GM12878 (cell line): ENCODE measurements around the gene ADAMTSL1. TPM values are rescaled to one million over a fixed set of nuclear protein-coding genes. Genes with fewer than 3 reads are reported as not detected.

Experiments used
- ATAC-seq: fragments of 200-7000 bp; cut with Tn5 transposase; 3 replicates; pipeline ENCODE4 v1.9.1; 2020; ENCODE audit warnings: mild to moderate bottlenecking, moderate library complexity
- BruUV-seq: library from RNA; stranded (reverse); fragments of 400-500 nt; replicated peaks from 2 replicates; lab custom pipeline; 2021; lab: Mats Ljungman, UMichigan
- CTCF ChIA-PET: fragments of 300-600 bp; sonication (Branson Sonifier 250); formaldehyde crosslinking; extraction: SDS; loops from one replicate; lab custom pipeline; 2021; ENCODE audit warnings: inconsistent platforms; lab: Yijun Ruan, JAX
- POLR2A ChIA-PET: fragments of 350-600 bp; formaldehyde crosslinking; extraction: SDS; loops from one replicate; lab custom pipeline; 2021; ENCODE audit warnings: inconsistent platforms; lab: Charles Lee
- RAD21 ChIA-PET: fragments of 300-600 bp; sonication (Branson Sonifier 250); formaldehyde crosslinking; loops from one replicate; lab custom pipeline; 2023; ENCODE audit warnings: antibody characterized with exemption; ENCODE audit not compliant: unreplicated experiment; lab: Charles Lee
- SMC1A ChIA-PET: fragments of 300-600 bp; sonication (Branson Sonifier 250); formaldehyde crosslinking; loops from one replicate; lab custom pipeline; 2023; ENCODE audit not compliant: unreplicated experiment, uncharacterized antibody; lab: Charles Lee
- DNase-seq: peaks from one replicate; pipeline ENCODE4 v3.0.0-alpha.2; 2011; ENCODE audit warnings: low read depth, low spot score
- FAIRE-seq: peaks from 3 replicates; lab custom pipeline; 2011; peaks lifted over from hg19 to GRCh38; lab: Jason Lieb, UNC
- H2AFZ ChIP-seq: 2 replicates; pipeline ENCODE4 v1.6.0; 2011; ENCODE audit warnings: low read depth, low read length, control low read depth; ENCODE audit not compliant: control insufficient read depth
- H3K27ac ChIP-seq: 2 replicates; pipeline ENCODE4 v1.5.1; 2011; ENCODE audit warnings: control low read depth; ENCODE audit not compliant: control insufficient read depth, insufficient read depth
- H3K27me3 ChIP-seq, 2 experiments: replicated peaks in 1 of 2; 2 replicates each; pipeline versions ENCODE4 v1.6.0 to v1.6.1; 2011; ENCODE audit warnings: low read length in 1 of 2; ENCODE audit not compliant: control insufficient read depth in 2 of 2, insufficient read depth in 2 of 2
- H3K36me3 ChIP-seq, 2 experiments: 2 replicates each; pipeline ENCODE4 v1.5.1; 2011; ENCODE audit warnings: low read length in 1 of 2; ENCODE audit not compliant: control insufficient read depth in 2 of 2, insufficient read depth in 2 of 2
- H3K4me1 ChIP-seq: 2 replicates; pipeline ENCODE4 v1.6.1; 2011; ENCODE audit warnings: mild to moderate bottlenecking, low read length, moderate library complexity, mixed read lengths; ENCODE audit not compliant: control insufficient read depth, insufficient read depth
- H3K4me2 ChIP-seq: 2 replicates; pipeline ENCODE4 v1.6.0; 2011; ENCODE audit warnings: control low read depth; ENCODE audit not compliant: control insufficient read depth, insufficient read depth
- H3K4me3 ChIP-seq: fragments of 200-600 bp; sonication (generic); 2 replicates; pipeline ENCODE4 v1.5.1; 2016
- H3K79me2 ChIP-seq: 2 replicates; pipeline ENCODE4 v1.6.0; 2011; ENCODE audit warnings: low read length; ENCODE audit not compliant: control insufficient read depth, insufficient read depth
- H3K9ac ChIP-seq: 2 replicates; pipeline ENCODE4 v1.8.0; 2011; ENCODE audit warnings: low read length, control low read depth, mixed read lengths; ENCODE audit not compliant: control insufficient read depth, insufficient read depth
- H3K9me3 ChIP-seq: replicated peaks from 3 replicates; pipeline ENCODE4 v1.5.1; 2011; ENCODE audit warnings: mild to moderate bottlenecking, low read length; ENCODE audit not compliant: control insufficient read depth, insufficient read depth
- H4K20me1 ChIP-seq: 2 replicates; pipeline ENCODE4 v1.6.0; 2011; ENCODE audit not compliant: control insufficient read depth, insufficient read depth
- ATF3 ChIP-seq: IDR thresholded peaks from 2 replicates; pipeline ENCODE4 v1.6.1; 2011; ENCODE audit warnings: low read depth, mild to moderate bottlenecking, low read length, moderate library complexity, borderline replicate concordance; ENCODE audit errors: extremely low read depth
- ATF7 ChIP-seq: fragments of 450-650 bp; IDR thresholded peaks from 2 replicates; pipeline ENCODE4 v1.6.1; 2016; ENCODE audit warnings: low read depth, mild to moderate bottlenecking
- FOS ChIP-seq: IDR thresholded peaks from 3 replicates; pipeline ENCODE4 v1.6.1; 2011; ENCODE audit warnings: borderline replicate concordance; ENCODE audit not compliant: insufficient read length; ENCODE audit errors: extremely low read depth
- FOXM1 ChIP-seq: IDR thresholded peaks from 2 replicates; pipeline ENCODE4 v1.6.1; 2012; ENCODE audit warnings: low read depth, mild to moderate bottlenecking, inconsistent platforms, low read length, moderate library complexity
- PAX5 ChIP-seq: IDR thresholded peaks from 2 replicates; pipeline ENCODE4 v1.6.1; 2011; ENCODE audit warnings: low read depth, low read length, borderline replicate concordance
- PAX8 ChIP-seq: fragments of 450-650 bp; IDR thresholded peaks from 2 replicates; pipeline ENCODE4 v1.6.1; 2017; ENCODE audit warnings: mild to moderate bottlenecking, moderate library complexity
- SPI1 ChIP-seq: IDR thresholded peaks from 2 replicates; pipeline ENCODE4 v1.6.1; 2011; ENCODE audit warnings: low read depth, mild to moderate bottlenecking, low read length, moderate library complexity, borderline replicate concordance; ENCODE audit not compliant: insufficient read depth
- TCF7 ChIP-seq: IDR thresholded peaks from 2 replicates; pipeline ENCODE4 v1.6.1; 2014; ENCODE audit warnings: antibody characterized with exemption, borderline replicate concordance
- ZSCAN29 ChIP-seq: fragments of 450-650 bp; IDR thresholded peaks from 2 replicates; pipeline ENCODE4 v1.6.1; 2017; ENCODE audit warnings: mild to moderate bottlenecking, moderate library complexity
- WGBS: methylation state at CpG from one replicate; pipeline ENCODE4 v1.1.6; 2016; ENCODE audit warnings: low lambda C conversion rate; ENCODE audit not compliant: insufficient replicate concordance, insufficient coverage; ENCODE audit errors: missing lambda C conversion rate; 5-methylcytosine and 5-hydroxymethylcytosine counted together
- in situ Hi-C: fragments of 300-500 bp; cut with MboI; formaldehyde crosslinking; loops from 9 replicates; pipeline ENCODE4 v1.14.3; 2018; ENCODE audit warnings: mixed read lengths
- intact Hi-C: fragments of 100-400 bp; cut with micrococcal nuclease; formaldehyde crosslinking; loops from one replicate; pipeline ENCODE4 v1.14.2; 2022; ENCODE audit not compliant: unreplicated experiment
- polyA plus RNA-seq, 11 experiments: library from polyadenylated mRNA; depleted of rRNA in 4 of 11; unstranded in 6 of 11; stranded (reverse) in 5 of 11; fragments of >200 nt; fragmentation: Nextera tagmentation in 4 of 11; fragmentation: Illumina TruSeq in 1 of 11; extraction: Ambion mirVana in 4 of 11; extraction: Trizol in 1 of 11; gene quantifications; 1 replicate in 1 of 11; 2 replicates in 10 of 11; pipeline versions ENCODE4 v1.2.1 to v1.2.3, GENCODE V29; 2011 to 2016; ENCODE audit warnings: inconsistent platforms in 2 of 11, missing spikeins in 2 of 11, low read depth in 1 of 11
- total RNA-seq, 4 experiments: library from RNA; depleted of rRNA in 3 of 4; stranded (reverse); fragments of >200 nt in 3 of 4; fragmentation: Illumina TruSeq in 1 of 4; extraction: Trizol in 1 of 4; gene quantifications; 2 replicates each; pipeline versions ENCODE4 v1.2.1 to v1.2.3, GENCODE V29; 2013 to 2021

The ADAMTSL1 gene
- total and polyA plus RNA-seq, 10 of the 15 experiments (the other 5 are each of a cell fraction or from before 2014, with no cell fraction given), result 0.01 to 0.10 (median 0.07) TPM; not detected in 6

- intact Hi-C loops (no loop called here), in situ Hi-C loops (no loop called here)
- Histone ChIP-seq H3K4me1 (no peaks in the 10 kb centered on the region), H3K9me3 (no peaks in the 10 kb centered on the region), H3K9ac (no peak overlapping the region), H3K27ac (no peak overlapping the region), H2AFZ (no peak overlapping the region), H3K4me3 (no peak overlapping the region), H3K36me3 (no peaks in the 10 kb centered on the region), H3K79me2 (no peaks in the 10 kb centered on the region), H4K20me1 (no peaks in the 10 kb centered on the region), H3K4me2 (no peak overlapping the region), H3K27me3 (no peaks in the 10 kb centered on the region)
- FAIRE-seq (no peak), DNase-seq (no peak), ATAC-seq (no peak)
- CTCF ChIA-PET, result no interaction called here
- no TSS peak for BruUV-seq
- WGBS, result 3% methylated on average over 7 of the region's 7 CpGs
- RAD21 ChIA-PET, result no interaction called here
- SMC1A ChIA-PET, result no interaction called here
- POLR2A ChIA-PET, result no interaction called here
- TF ChIP-seq PAX5, result no peak
- TF ChIP-seq FOXM1, result no peak
- no peak for TF ChIP-seq FOS
- TF ChIP-seq TCF7, result no peak
- no peak for TF ChIP-seq ATF7
- TF ChIP-seq PAX8, result no peak
- TF ChIP-seq ZSCAN29, result no peak
- no peak for TF ChIP-seq SPI1
- no peak for TF ChIP-seq ATF3
Measured at GRCh38 chr9:18936094-18936871, 462.3 kb downstream of the ADAMTSL1 start.
